Urinary bladder (tissue), 4 donors: ENCODE data around the gene CDX2. TPM values are rescaled to one million over a fixed set of nuclear protein-coding genes. Genes with fewer than 3 reads are reported as not detected.
"Not testable (repeated sequence)": the region's sequence is repeated elsewhere in the genome, so short reads cannot be mapped to it uniquely, and the experiment has no call there.

ENCODE experiments used
- DNase-seq: peaks from one replicate; pipeline ENCODE4 v3.0.0-alpha.2; 2015; ENCODE audit errors: extremely low spot score
- H3K27ac ChIP-seq: one replicate; pipeline ENCODE4 v1.5.1; 2013; ENCODE audit warnings: low read depth, mild to moderate bottlenecking, moderate library complexity
- H3K36me3 ChIP-seq: one replicate; pipeline ENCODE4 v1.6.1; 2013; ENCODE audit warnings: mild to moderate bottlenecking, moderate library complexity; ENCODE audit not compliant: insufficient read depth
- H3K4me1 ChIP-seq: one replicate; pipeline ENCODE4 v1.6.1; 2013; ENCODE audit warnings: mild to moderate bottlenecking, moderate library complexity; ENCODE audit not compliant: insufficient read depth
- H3K4me3 ChIP-seq: one replicate; pipeline ENCODE4 v1.5.1; 2013; ENCODE audit warnings: low read depth, low read length
- WGBS: extraction: QIAGEN DNeasy Blood & Tissue Kit; methylation state at CpG from one replicate; pipeline ENCODE4 v1.1.7; 2013; 5-methylcytosine and 5-hydroxymethylcytosine counted together
- polyA plus RNA-seq: library from polyadenylated mRNA; stranded (reverse); fragments of 200-250 nt; gene quantifications from one replicate; pipeline ENCODE4 v1.2.3, GENCODE V29; 2013
- total RNA-seq: library from RNA; depleted of rRNA; stranded (reverse); fragments of >200 nt; gene quantifications from one replicate; pipeline ENCODE4 v1.2.3, GENCODE V29; 2014
- donor health status: healthy with polysubstance abuse.
- donor health status: healthy.

The CDX2 gene
- total and polyA plus RNA-seq, 2 donors, result not detected

DNA sequence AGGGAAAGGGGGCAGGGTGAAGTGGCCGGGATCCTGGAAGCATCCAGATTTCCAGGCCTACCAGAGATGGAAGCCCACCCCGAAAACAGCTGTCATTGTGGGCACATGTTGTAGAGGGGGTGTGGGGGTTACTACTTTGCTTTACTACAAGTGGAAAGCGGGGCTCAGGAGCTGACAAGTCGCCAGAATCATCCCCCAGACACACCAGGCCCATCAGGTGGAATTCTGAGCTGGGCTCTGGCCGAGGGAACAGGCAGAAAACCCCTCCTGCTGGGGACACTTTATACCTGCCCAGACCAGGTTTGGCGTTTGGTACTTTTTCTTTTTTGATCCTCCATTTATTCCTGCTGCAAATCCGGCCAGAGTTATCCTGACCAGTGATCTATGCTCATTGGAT lies 3.8 kb downstream of the CDX2 start:
- WGBS, result 52% methylated on average over 7 of the region's 7 CpGs
- Histone ChIP-seq H3K4me1 (peaks cover 3% of the 10 kb centered on the region), H3K27ac (no peak overlapping the region), H3K4me3 (no peak overlapping the region), H3K36me3 (no peaks in the 10 kb centered on the region)
- no peak for DNase-seq

DNA sequence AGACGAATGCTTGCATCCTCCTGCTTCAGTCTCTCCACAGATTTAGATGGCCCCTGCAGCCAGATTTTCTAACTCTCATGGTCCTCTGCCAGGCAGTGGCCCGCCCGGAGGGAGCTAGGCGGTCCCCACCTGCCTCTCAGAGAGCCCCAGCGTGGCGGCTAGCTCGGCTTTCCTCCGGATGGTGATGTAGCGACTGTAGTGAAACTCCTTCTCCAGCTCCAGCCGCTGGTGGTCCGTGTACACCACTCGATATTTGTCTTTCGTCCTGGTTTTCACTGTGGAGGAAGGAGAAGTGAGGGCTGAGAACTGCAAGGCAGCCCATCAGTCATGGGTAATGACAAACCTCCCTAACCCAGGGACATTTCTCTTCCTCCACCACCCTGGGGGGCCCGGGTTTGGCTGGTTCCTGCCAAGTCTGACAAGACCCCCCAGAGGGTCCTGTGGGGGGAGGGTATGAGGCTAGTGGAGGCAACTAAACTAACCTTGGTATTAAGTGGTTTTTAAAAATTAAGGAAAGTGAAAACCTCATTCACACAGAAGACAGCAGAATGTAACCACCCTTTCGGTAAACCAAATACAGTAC lies 4.3 kb downstream of the CDX2 start:
- H3K27ac ChIP-seq, result no peak overlapping the region
- 30% methylated on average over 15 of the region's 15 CpGs for WGBS
- no peak overlapping the region for H3K4me3 ChIP-seq
- H3K4me1 ChIP-seq, result peaks cover 3% of the 10 kb centered on the region
- H3K36me3 ChIP-seq, result no peaks in the 10 kb centered on the region
- DNase-seq, result no peak

DNA sequence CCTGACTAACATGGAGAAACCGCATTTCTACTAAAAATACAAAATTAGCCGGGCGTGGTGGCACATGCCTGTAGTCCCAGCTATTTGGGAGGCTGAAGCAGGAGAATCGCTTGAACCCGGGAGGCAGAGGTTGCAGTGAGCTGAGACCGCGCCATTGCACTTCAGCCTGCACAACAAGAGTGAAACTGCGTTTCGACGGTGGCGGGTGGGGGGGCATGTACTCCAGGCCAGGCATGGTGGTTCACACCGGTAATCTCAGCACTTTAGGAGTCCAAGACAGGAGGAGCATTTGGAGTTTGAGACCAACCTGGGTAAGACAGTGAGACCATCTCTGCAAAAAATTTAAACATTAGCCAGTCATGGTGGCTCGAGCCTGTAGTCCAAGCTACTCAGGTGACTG lies 4.9 kb downstream of the CDX2 start:
- H3K36me3 ChIP-seq, H3K4me3 ChIP-seq, H3K4me1 ChIP-seq, H3K27ac ChIP-seq, DNase-seq: not testable (repeated sequence)
- WGBS, result 59% methylated on average over 13 of the region's 13 CpGs

GRCh38 chr13:27963491-27963890 lies 5.6 kb downstream of the CDX2 start:
- Histone ChIP-seq H3K4me3 (no peak overlapping the region), H3K27ac (no peak overlapping the region), H3K4me1 (no peaks in the 10 kb centered on the region), H3K36me3 (no peaks in the 10 kb centered on the region)
- 59% methylated on average over 3 of the region's 3 CpGs for WGBS
- no peak for DNase-seq

DNA sequence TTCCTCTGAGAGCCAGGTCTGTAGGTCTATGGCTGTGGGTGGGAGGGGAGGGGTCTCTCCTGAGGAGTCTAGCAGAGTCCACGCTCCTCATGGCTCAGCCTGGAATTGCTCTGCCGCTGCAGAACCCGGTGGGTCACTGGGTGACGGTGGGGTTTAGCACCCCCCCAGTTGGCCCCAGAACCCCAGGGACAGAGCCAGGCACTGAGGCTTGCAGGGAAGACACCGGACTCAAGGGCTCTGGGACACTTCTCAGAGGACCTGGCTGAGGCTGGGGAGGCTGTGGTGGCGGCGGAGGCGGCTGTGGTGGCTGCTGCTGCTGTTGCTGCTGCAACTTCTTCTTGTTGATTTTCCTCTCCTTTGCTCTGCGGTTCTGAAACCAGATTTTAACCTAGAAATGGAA lies 6.1 kb downstream of the CDX2 start:
- H3K4me1 ChIP-seq, result no peaks in the 10 kb centered on the region
- 65% methylated on average over 9 of the region's 9 CpGs for WGBS
- no peak overlapping the region for H3K4me3 ChIP-seq
- no peaks in the 10 kb centered on the region for H3K36me3 ChIP-seq
- H3K27ac ChIP-seq, result no peak overlapping the region
- DNase-seq, result no peak

- Histone ChIP-seq H3K4me3 (no peak overlapping the region), H3K4me1 (no peaks in the 10 kb centered on the region), H3K27ac (no peak overlapping the region), H3K36me3 (no peaks in the 10 kb centered on the region)
- 38% methylated on average over 6 of the region's 6 CpGs for WGBS
- DNase-seq, result no peak
These were observed 6.8 kb downstream of the CDX2 start for GRCh38 chr13:27962128-27962841.

DNA sequence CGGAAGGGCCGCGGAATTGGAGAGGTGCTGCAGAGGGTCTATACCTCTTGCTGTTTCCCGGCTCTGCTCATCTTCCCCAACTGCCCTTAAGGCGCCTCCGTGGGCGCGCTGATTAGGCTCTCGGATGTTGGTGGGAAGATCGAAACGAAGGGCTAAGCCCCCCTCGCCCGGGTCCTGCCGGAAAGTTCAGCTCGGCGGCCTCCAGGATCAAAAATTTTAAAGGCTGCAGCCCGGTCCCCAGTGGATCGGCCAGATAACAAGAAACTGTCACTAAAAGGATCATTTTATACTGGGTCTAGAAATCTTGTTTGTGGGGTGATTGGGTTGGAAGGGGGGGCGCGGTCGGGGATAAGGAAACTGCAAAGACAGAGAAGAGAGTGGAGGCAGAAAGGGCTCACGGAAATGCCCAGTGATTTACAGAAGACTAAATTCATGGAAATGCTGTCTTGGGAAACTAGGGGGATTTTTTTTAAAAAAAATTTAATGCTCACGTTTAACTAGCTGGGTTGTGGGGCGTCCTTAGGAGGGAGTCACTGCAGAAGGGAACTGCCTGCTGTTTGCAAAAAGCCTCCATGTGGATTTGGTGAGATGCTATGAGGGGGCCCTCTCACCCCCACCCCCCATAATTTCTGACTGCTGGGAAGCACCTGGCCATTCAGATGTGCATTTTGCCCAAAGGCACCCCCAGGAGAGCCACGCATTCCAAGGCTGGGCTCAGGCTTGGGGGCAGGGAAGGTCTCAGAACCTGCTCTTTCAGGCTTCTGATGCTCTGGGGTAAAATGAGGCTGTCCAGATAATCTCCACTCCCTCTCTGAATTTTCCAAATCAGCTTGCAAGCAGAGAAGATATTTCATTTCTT lies 7.7 kb downstream of the CDX2 start:
- H3K36me3 ChIP-seq, result no peaks in the 10 kb centered on the region
- WGBS, result 8% methylated on average over 25 of the region's 25 CpGs
- no peaks in the 10 kb centered on the region for H3K4me1 ChIP-seq
- no peak for DNase-seq
- no peak overlapping the region for H3K27ac ChIP-seq
- H3K4me3 ChIP-seq, result peak overlapping the region; percentile 29

DNA sequence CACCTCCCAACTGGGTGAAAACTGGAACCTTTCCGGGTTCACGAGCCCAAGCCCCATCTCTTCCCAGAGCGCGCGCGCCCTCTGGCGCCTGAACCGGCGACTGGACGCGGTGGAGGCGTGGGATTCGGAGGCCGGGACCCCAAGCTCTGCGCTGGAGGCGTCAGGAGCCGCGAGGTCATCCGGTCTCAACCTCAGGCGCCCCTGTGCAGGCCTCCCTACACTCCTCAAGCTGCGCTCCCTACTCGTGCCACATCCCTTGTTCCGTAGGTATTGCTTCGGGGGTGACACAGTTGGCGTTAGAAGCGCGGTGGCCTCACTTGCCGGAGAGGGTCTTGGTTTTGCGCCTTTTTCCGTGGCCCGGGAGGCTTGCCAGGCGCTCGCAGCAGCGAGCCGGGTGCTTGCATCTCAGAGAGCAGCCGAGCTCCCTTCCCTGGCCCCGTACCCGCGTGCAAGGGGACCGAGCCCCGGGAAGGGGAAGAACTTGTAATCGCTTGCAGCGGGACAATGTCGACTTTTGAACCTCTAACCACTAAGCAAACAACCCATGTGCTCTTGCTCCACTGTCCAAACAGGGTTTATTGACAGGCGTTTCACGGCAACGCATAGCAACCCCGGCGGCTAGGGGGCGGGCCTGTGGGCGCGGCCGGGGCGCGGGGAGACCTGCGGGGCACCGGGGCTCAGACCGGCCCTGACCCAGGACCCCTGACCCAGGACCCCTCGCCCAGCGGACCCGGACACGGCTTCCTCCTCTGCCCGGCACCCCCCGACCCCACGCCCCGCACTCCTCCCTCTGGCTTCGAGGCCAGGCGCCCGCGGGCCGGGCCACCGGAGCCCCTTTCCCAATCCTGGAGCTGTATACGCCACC lies 8.5 kb downstream of the CDX2 start:
- H3K36me3 ChIP-seq, result no peaks in the 10 kb centered on the region
- 1% methylated on average over 73 of the region's 73 CpGs for WGBS
- H3K4me3 ChIP-seq, result peak overlapping the region; percentile 29
- DNase-seq, result no peak
- H3K4me1 ChIP-seq, result no peaks in the 10 kb centered on the region
- no peak overlapping the region for H3K27ac ChIP-seq

- H3K36me3 ChIP-seq, result no peaks in the 10 kb centered on the region
- H3K4me3 ChIP-seq, result no peak overlapping the region
- no peaks in the 10 kb centered on the region for H3K4me1 ChIP-seq
- no peak overlapping the region for H3K27ac ChIP-seq
- no peak for DNase-seq
- WGBS, result 28% methylated on average over 14 of the region's 14 CpGs
These were observed 9.1 kb downstream of the CDX2 start for GRCh38 chr13:27959976-27960361.

GRCh38 chr13:27956576-27957300 lies 12.4 kb downstream of the CDX2 start:
- no peaks in the 10 kb centered on the region for H3K4me1 ChIP-seq
- DNase-seq, result no peak
- H3K4me3 ChIP-seq, result no peak overlapping the region
- no peaks in the 10 kb centered on the region for H3K36me3 ChIP-seq
- 18% methylated on average over 5 of the region's 5 CpGs for WGBS
- no peak overlapping the region for H3K27ac ChIP-seq

DNA sequence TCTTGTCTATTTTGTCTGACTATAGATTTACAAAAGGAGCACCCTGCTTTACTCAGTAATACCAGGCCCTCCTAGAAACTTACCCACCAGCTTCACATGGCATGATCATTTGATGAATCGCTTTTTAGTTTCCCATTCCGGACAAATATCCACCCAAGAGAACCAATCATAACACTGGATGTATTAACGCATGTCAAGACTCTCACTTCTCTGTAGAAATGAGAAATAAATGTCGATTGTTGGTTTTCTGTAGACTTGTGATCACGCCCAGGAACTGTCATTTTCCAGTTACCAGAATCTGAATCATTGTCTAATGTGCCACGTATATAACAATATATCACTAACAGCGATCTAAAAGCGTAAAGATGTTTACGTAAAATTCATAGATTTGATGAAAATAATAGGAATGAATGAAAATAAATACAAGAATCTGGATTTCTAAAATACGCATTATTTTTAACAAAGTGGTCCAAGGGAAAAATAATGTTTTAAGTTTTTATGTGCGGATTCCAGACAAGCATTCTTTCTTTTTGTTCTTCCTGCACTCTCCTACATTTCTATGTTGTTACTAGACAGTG lies 14.0 kb downstream of the CDX2 start:
- no peak for DNase-seq
- no peak overlapping the region for H3K4me3 ChIP-seq
- WGBS, result 53% methylated on average over 11 of the region's 11 CpGs

GRCh38 chr13:27954406-27954851 lies 14.7 kb downstream of the CDX2 start:
- 2% methylated on average over 56 of the region's 56 CpGs for WGBS
- no peak overlapping the region for H3K27ac ChIP-seq
- no peaks in the 10 kb centered on the region for H3K4me1 ChIP-seq
- no peak for DNase-seq
- no peaks in the 10 kb centered on the region for H3K36me3 ChIP-seq
- peak overlapping the region; percentile 9 for H3K4me3 ChIP-seq

More for the DNA sequence above, 14.0 kb downstream of the CDX2 start:
- Histone ChIP-seq H3K4me1 (no peaks in the 10 kb centered on the region), H3K27ac (no peak overlapping the region), H3K36me3 (no peaks in the 10 kb centered on the region)
